K562 (cell line): ENCODE data around the gene NT5C. TPM values are rescaled to one million over a fixed set of nuclear protein-coding genes. Genes with fewer than 3 reads are reported as not detected.

Experiments
- ATAC-seq: fragments of 200-7000 bp; cut with Tn5 transposase; 3 replicates; pipeline ENCODE4 v1.9.1; 2020; ENCODE audit warnings: moderate library complexity
- BruUV-seq: library from RNA; stranded (reverse); fragments of 400-500 nt; replicated peaks from 2 replicates; lab custom pipeline; 2021; lab: Mats Ljungman, UMichigan
- CTCF ChIA-PET: fragments of 300-600 bp; formaldehyde crosslinking; extraction: SDS; loops from one replicate; lab custom pipeline; 2021; ENCODE audit warnings: low intra/inter-chr PET ratio; lab: Yijun Ruan, JAX
- POLR2A ChIA-PET: fragments of 300-600, 350-650 bp; sonication (Branson Sonifier 250); formaldehyde crosslinking; extraction: SDS; loops from one replicate; lab custom pipeline; 2021; ENCODE audit warnings: antibody characterized with exemption, inconsistent platforms; lab: Yijun Ruan, JAX
- DNase-seq, 4 experiments: peaks; one replicate each; pipeline versions ENCODE4 v3.0.0 to v3.0.0-alpha.2; 2011 to 2018; ENCODE audit warnings: low spot score in 3 of 4, mixed read lengths in 3 of 4; ENCODE audit errors: extremely low read depth in 1 of 4
- FAIRE-seq: peaks from 2 replicates; lab custom pipeline; 2011; peaks lifted over from hg19 to GRCh38; lab: Jason Lieb, UNC
- H2AFZ ChIP-seq: 2 replicates; pipeline ENCODE4 v1.6.0; 2011; ENCODE audit warnings: low read depth, low read length, control low read depth, inconsistent platforms
- H3K27ac ChIP-seq: fragments of 200-600 bp; 3 replicates; pipeline ENCODE4 v1.8.0; 2011; ENCODE audit warnings: low read depth, mild to moderate bottlenecking, control low read depth, inconsistent platforms, low read length, moderate library complexity, mixed read lengths; ENCODE audit errors: extremely low read depth
- H3K27me3 ChIP-seq, 2 experiments: fragments of 300-600 bp in 1 of 2; 2 replicates in 1 of 2; 3 replicates in 1 of 2; pipeline versions ENCODE4 v1.6.0 to v1.8.0; 2011; ENCODE audit warnings: inconsistent platforms in 2 of 2, low read length in 2 of 2, mild to moderate bottlenecking in 1 of 2, mixed read lengths in 1 of 2, moderate library complexity in 1 of 2; ENCODE audit not compliant: control insufficient read depth in 2 of 2, insufficient read depth in 2 of 2
- H3K36me3 ChIP-seq: fragments of 300-600 bp; 3 replicates; pipeline ENCODE4 v1.8.0; 2011; ENCODE audit warnings: mild to moderate bottlenecking, low read length, inconsistent platforms; ENCODE audit not compliant: control insufficient read depth, insufficient read depth
- H3K4me1 ChIP-seq, 2 experiments: fragments of 200-600 bp in 1 of 2; replicated peaks in 1 of 2; 2 replicates in 1 of 2; 3 replicates in 1 of 2; pipeline versions ENCODE4 v1.5.1 to v1.8.0; 2011; ENCODE audit warnings: inconsistent platforms in 2 of 2, low read length in 2 of 2, mild to moderate bottlenecking in 1 of 2, mixed read lengths in 1 of 2, moderate library complexity in 1 of 2; ENCODE audit not compliant: control insufficient read depth in 2 of 2, insufficient read depth in 2 of 2
- H3K4me2 ChIP-seq: 2 replicates; pipeline ENCODE4 v1.6.1; 2011; ENCODE audit warnings: low read length, control low read depth, inconsistent platforms, mixed read lengths; ENCODE audit not compliant: insufficient read depth
- H3K4me3 ChIP-seq: fragments of 200-600 bp; sonication (generic), shearing (Covaris generic); 2 replicates; pipeline ENCODE4 v1.5.1; 2016; ENCODE audit warnings: control low read depth, inconsistent platforms
- H3K79me2 ChIP-seq: fragments of 200-600 bp; 3 replicates; pipeline ENCODE4 v1.8.0; 2011; ENCODE audit warnings: low read length, inconsistent platforms; ENCODE audit not compliant: control insufficient read depth, insufficient read depth
- H3K9ac ChIP-seq, 2 experiments: 2 replicates each; pipeline versions ENCODE4 v1.6.0 to v1.6.1; 2011; ENCODE audit warnings: low read depth in 2 of 2, low read length in 2 of 2, control low read depth in 1 of 2, inconsistent platforms in 1 of 2, mild to moderate bottlenecking in 1 of 2, mixed read lengths in 1 of 2; ENCODE audit not compliant: insufficient read depth in 1 of 2
- H3K9me1 ChIP-seq: one replicate; pipeline ENCODE4 v1.6.0; 2011; ENCODE audit warnings: inconsistent platforms, mild to moderate bottlenecking, low read length, moderate library complexity; ENCODE audit not compliant: control insufficient read depth, insufficient read depth
- H3K9me3 ChIP-seq: replicated peaks from 2 replicates; pipeline ENCODE4 v1.5.1; 2011; ENCODE audit warnings: low read depth, low read length, inconsistent platforms; ENCODE audit not compliant: control insufficient read depth, insufficient read depth
- H4K20me1 ChIP-seq: replicated peaks from 2 replicates; pipeline ENCODE4 v1.6.1; 2011; ENCODE audit warnings: low read length, inconsistent platforms, mixed read lengths; ENCODE audit not compliant: control insufficient read depth, insufficient read depth
- CBX3 ChIP-seq, 2 experiments: IDR thresholded peaks; 1 replicate in 1 of 2; 2 replicates in 1 of 2; pipeline ENCODE4 v1.6.1; 2012; ENCODE audit warnings: inconsistent platforms in 2 of 2, low read length in 2 of 2, borderline replicate concordance in 1 of 2, control low read depth in 1 of 2
- CREB5 ChIP-seq: fragments of 250-450 bp; sonication (Bioruptor Pico); IDR thresholded peaks from 2 replicates; pipeline ENCODE4 v1.5.0; 2020; ENCODE audit warnings: mild to moderate bottlenecking
- DLX4 ChIP-seq: fragments of 250-450 bp; sonication (Bioruptor Pico); IDR thresholded peaks from 2 replicates; pipeline ENCODE4 v1.6.1; 2021; ENCODE audit warnings: mild to moderate bottlenecking
- GTF2B ChIP-seq: IDR thresholded peaks from 2 replicates; pipeline ENCODE4 v1.6.1; 2011; ENCODE audit not compliant: insufficient read length; ENCODE audit errors: extremely low read depth
- KDM5B ChIP-seq: fragments of 200-600 bp; sonication (generic); IDR thresholded peaks from 2 replicates; pipeline ENCODE4 v1.6.1; 2012; ENCODE audit warnings: low read depth, mild to moderate bottlenecking, moderate library complexity, low read length, control low read depth, inconsistent platforms; ENCODE audit not compliant: insufficient replicate concordance
- SAP30 ChIP-seq: fragments of 200-600 bp; sonication (generic); IDR thresholded peaks from 2 replicates; pipeline ENCODE4 v1.6.1; 2012; ENCODE audit warnings: borderline replicate concordance, low read depth, mild to moderate bottlenecking, moderate library complexity, low read length, control low read depth, inconsistent platforms; ENCODE audit not compliant: insufficient read depth, poor library complexity, severe bottlenecking
- SP1 ChIP-seq: sonication (generic); formaldehyde crosslinking; IDR thresholded peaks from 2 replicates; pipeline ENCODE4 v1.8.1; 2022; ENCODE audit warnings: mild to moderate bottlenecking, missing genetic modification reagents
- TAL1 ChIP-seq: fragments of 450-650 bp; IDR thresholded peaks from 2 replicates; pipeline ENCODE4 v1.6.1; 2016; ENCODE audit warnings: mild to moderate bottlenecking
- ZNF146 ChIP-seq: IDR thresholded peaks from one replicate; pipeline ENCODE4 v1.6.1; 2018; ENCODE audit warnings: missing compliant biosample characterization; ENCODE audit not compliant: unreplicated experiment
- ZNF274 ChIP-seq: IDR thresholded peaks from 2 replicates; pipeline ENCODE4 v1.6.1; 2011; ENCODE audit warnings: low read depth, mild to moderate bottlenecking, low read length, moderate library complexity, borderline replicate concordance
- ZNF518B ChIP-seq: fragments of 250-450 bp; sonication (Bioruptor Pico); IDR thresholded peaks from 2 replicates; pipeline ENCODE4 v1.5.0; 2021; ENCODE audit warnings: mild to moderate bottlenecking, moderate library complexity
- ZNF589 ChIP-seq: fragments of 200-800 bp; sonication (Bioruptor generic); IDR thresholded peaks from 2 replicates; pipeline ENCODE4 v1.6.1; 2016; ENCODE audit warnings: low read depth, missing genetic modification characterization, missing compliant biosample characterization
- WGBS: fragments of 100-300 bp; shearing (Covaris generic); methylation state at CpG from one replicate; pipeline ENCODE4 v1.1.6; 2016; ENCODE audit warnings: low coverage, mixed read lengths; ENCODE audit not compliant: insufficient coverage; ENCODE audit errors: missing lambda C conversion rate; 5-methylcytosine and 5-hydroxymethylcytosine counted together
- in situ Hi-C: fragments of 300-500 bp; cut with MboI; formaldehyde crosslinking; loops from 4 replicates; pipeline ENCODE4 v1.15.0; 2018; ENCODE audit warnings: inconsistent platforms, mixed read lengths
- intact Hi-C: fragments of 100-400 bp; cut with micrococcal nuclease; formaldehyde crosslinking; loops from 2 replicates; pipeline ENCODE4 v1.14.2; 2022
- polyA plus RNA-seq, 8 experiments: library from polyadenylated mRNA; depleted of rRNA in 4 of 8; stranded (reverse) in 5 of 8; unstranded in 3 of 8; fragments of >200 nt; fragmentation: Nextera tagmentation in 2 of 8; fragmentation: Illumina TruSeq in 1 of 8; extraction: Ambion mirVana in 2 of 8; extraction: Trizol in 1 of 8; gene quantifications; 2 replicates each; pipeline versions ENCODE4 v1.2.1 to v1.2.3, GENCODE V29; 2011 to 2014; ENCODE audit warnings: inconsistent platforms in 1 of 8, missing spikeins in 1 of 8
- total RNA-seq, 7 experiments: library from RNA; depleted of rRNA in 6 of 7; stranded (reverse); fragments of >200 nt in 6 of 7; fragmentation: Illumina TruSeq in 2 of 7; extraction: Trizol in 2 of 7; gene quantifications; 2 replicates each; pipeline versions ENCODE4 v1.2.1 to v1.2.3, GENCODE V29; 2011 to 2021; ENCODE audit warnings: low replicate concordance in 1 of 7

NT5C gene
- total and polyA plus RNA-seq, 9 of the 15 experiments (the other 6 are each of a cell fraction or from before 2014, with no cell fraction given) = 2.9 to 205 (median 45.0) TPM

GRCh38 chr17:75130632-75131277, 787 bp downstream of the NT5C start:
- peaks cover 15 to 36% of the 10 kb centered on the region in 2 experiments; a peak in 4 of 5 replicates for H3K4me1 ChIP-seq
- H3K27ac ChIP-seq = peak overlapping the region; percentile 90
- FAIRE-seq = peak; percentile 77
- H2AFZ ChIP-seq = peak overlapping the region; percentile 92; the same call in 1 of the 2 replicates
- whole genome bisulfite sequencing = 4% methylated on average over 24 of the region's 29 CpGs
- H3K9me3 ChIP-seq = no peaks in the 10 kb centered on the region
- peaks cover 29% of the 10 kb centered on the region for H3K79me2 ChIP-seq
- peak; percentile 72 for ATAC-seq
- CTCF ChIA-PET = interaction anchor here (1.0 to 1.6 kb wide), 6 partner anchors 16 to 169 kb away, joined by 3 to 7 read pairs (median 4); partner anchors contain the start of gene KCTD2
- intact Hi-C loops = loop anchor here (1.0 to 5.0 kb wide), 3 partner anchors 52 to 71 kb away; partner anchors contain the start of gene SUMO2
- H3K9me1 ChIP-seq = no peaks in the 10 kb centered on the region
- peaks cover 6% of the 10 kb centered on the region; the same call in 1 of the 2 replicates for H4K20me1 ChIP-seq
- H3K4me2 ChIP-seq = peak overlapping the region; percentile 80
- peak overlapping the region; percentile 90 for H3K4me3 ChIP-seq
- H3K27me3 ChIP-seq = no peaks in the 10 kb centered on the region
- POLR2A ChIA-PET = interaction anchor here (0.6 to 5.6 kb wide), 11 partner anchors 10 to 144 kb away, joined by 3 to 51 read pairs (median 3); partner anchors contain the start of genes GGA3, MRPL58, MRPS7 and NUP85
- peak overlapping the region; percentile 88 to 99 for H3K9ac ChIP-seq
- in situ Hi-C loops = no loop called here
- BruUV-seq = no TSS peak
- peaks cover 31% of the 10 kb centered on the region; the same call in 2 of the 3 replicates for H3K36me3 ChIP-seq
- peak; percentile 67 to 84 (median 72) for DNase-seq
- TF ChIP-seq ZNF589 (CRISPR knock-in tag) (0 out of 2 replicates have a peak, but pooled peaks have one; percentile 36), GTF2B (no peak), ZNF518B (CRISPR knock-in tag) (no peak), TAL1 (no peak), SP1 (0 out of 2 replicates have a peak, but pooled peaks have one; percentile 19), CBX3 (IDR thresholded peaks at IDR 0.05; ENCODE audit: borderline replicate concordance in 1 of 2, low read length in 2 of 2) (no peak; a peak in 1 of 3 replicates), DLX4 (CRISPR knock-in tag) (no peak), SAP30 (peak; percentile 40), KDM5B (no peak), ZNF146 (CRISPR knock-in tag) (peak; percentile 18), CREB5 (CRISPR knock-in tag) (no peak), ZNF274 (no peak)
